ENCODE measurements around the gene CARMIL1. TPM values are rescaled to one million over a fixed set of nuclear protein-coding genes. Genes with fewer than 3 reads are reported as not detected.

Gene CARMIL1
- total RNA-seq, 4 donors from 2014 or later: 14.9 to 23.5 (median 20.3) TPM

DNA sequence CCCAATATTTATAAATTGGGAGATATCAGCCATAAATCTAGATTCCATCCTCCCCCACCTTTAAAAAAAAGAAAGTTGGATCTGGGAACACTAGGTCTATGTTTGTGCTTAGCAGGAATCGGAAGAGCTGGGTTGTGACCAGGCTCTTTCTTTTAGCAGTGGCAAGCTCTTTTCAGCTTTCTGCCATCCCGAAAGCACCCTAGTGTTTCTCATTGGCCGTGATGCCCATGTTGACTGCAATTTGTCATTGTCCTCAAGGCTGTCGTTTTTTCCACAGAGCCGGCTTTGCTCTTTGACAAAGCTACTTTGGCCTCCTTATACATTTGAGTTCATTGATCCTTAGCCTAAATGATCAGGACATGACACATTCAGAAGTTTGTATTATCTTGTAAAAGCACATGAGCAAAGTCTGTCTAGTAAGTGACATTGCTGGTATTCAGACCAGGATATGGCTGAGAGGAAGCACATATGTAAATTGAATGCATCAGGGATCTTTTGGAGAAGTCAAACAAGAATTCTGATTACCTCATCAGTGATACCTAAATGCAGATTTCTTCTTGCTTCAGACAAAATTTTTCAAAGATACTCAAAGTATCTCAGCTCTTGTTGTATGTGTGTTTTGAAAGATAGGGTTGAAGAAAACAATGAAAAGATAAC, 50.1 kb downstream of the CARMIL1 start:
- H3K4me3 ChIP-seq (ENCODE audit: low read depth, poor library complexity, severe bottlenecking): no peak overlapping the region
- DNase-seq (ENCODE audit: low spot score in 2 of 2): no peak
- no peak for TF ChIP-seq POLR2A (IDR thresholded peaks at IDR 0.05)
- TF ChIP-seq, protein P1, sequence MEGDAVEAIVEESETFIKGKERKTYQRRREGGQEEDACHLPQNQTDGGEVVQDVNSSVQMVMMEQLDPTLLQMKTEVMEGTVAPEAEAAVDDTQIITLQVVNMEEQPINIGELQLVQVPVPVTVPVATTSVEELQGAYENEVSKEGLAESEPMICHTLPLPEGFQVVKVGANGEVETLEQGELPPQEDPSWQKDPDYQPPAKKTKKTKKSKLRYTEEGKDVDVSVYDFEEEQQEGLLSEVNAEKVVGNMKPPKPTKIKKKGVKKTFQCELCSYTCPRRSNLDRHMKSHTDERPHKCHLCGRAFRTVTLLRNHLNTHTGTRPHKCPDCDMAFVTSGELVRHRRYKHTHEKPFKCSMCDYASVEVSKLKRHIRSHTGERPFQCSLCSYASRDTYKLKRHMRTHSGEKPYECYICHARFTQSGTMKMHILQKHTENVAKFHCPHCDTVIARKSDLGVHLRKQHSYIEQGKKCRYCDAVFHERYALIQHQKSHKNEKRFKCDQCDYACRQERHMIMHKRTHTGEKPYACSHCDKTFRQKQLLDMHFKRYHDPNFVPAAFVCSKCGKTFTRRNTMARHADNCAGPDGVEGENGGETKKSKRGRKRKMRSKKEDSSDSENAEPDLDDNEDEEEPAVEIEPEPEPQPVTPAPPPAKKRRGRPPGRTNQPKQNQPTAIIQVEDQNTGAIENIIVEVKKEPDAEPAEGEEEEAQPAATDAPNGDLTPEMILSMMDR (IDR thresholded peaks at IDR 0.05): no peak
- 93 to 96% methylated on average over 5 of the region's 5 CpGs for WGBS, 2 donors
- intact Hi-C loops (cut with DNase I; ENCODE audit: low total_unique reads): no loop called here

DNA sequence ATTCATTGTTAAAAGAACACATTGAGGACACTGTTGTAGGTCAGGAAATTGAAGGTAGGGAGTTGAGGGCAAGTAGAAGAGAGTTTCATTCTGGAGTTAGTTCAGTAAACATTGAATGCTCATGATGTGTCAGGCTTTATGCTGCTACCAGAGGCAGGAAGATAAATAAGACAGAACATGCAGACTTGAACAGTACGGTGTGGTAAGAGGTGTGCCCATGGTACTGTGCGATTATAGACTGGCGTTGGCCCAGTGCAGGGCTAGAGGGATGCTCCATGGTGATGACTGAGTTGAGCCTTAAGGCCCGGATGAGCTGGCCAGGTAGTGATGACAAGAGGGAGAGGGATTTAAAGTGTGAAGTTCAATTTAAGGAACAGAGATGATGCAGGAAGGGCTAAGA, 50.8 kb downstream of the CARMIL1 start:
- H3K4me3 ChIP-seq (ENCODE audit: low read depth, poor library complexity, severe bottlenecking): no peak overlapping the region
- 69 to 89% methylated on average over 4 of the region's 4 CpGs for WGBS, 2 donors
- intact Hi-C loops (cut with DNase I; ENCODE audit: low total_unique reads): no loop called here
- TF ChIP-seq, protein P1 (IDR thresholded peaks at IDR 0.05): no peak
- no peak for TF ChIP-seq POLR2A (IDR thresholded peaks at IDR 0.05)
- no peak for DNase-seq (ENCODE audit: low spot score in 2 of 2)

DNA sequence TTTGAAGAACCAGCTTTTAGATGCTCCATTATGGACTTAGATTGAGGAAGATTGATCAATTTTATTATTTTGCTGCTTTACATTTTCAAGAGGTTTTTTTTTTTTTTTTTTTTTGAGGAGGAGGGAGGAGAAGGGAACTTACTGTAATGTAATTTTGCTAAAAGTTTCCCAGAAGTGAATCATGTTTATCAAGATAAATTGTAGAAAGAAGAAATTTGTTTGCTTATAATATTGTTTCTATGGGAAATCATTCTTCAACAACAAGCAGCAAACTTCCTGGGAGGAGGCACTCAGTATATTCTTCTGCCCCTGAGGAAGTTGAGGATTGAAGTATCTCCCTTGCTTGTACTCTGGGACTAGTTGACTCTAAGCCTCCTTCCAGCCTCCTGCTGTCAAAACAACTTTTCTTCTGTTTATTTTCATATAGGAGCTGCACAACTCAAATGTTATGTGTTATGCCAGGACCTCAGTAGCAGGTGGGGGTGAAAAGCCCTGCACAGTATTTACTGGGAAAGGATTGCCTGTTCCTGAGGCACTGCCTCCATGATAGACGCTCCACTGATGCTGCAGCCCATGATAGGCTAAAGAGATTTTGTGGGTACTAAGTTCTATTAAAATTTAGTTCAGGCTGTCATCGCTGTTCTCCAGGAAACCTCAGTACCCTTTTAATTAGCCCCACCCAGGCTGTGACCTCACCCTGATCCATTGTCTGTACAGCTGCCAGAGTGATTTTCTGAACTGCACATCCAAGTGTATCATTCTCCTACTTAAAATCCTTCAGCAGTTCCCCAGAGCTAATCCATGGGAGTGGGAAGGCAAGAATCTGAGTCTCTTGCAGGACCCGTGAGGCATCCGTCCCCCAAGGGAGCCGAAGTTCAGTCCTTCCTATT, 51.9 kb downstream of the CARMIL1 start:
- intact Hi-C loops (cut with DNase I; ENCODE audit: low total_unique reads): no loop called here
- 57 to 59% methylated on average over 5 of the region's 5 CpGs for WGBS, 2 donors

DNA sequence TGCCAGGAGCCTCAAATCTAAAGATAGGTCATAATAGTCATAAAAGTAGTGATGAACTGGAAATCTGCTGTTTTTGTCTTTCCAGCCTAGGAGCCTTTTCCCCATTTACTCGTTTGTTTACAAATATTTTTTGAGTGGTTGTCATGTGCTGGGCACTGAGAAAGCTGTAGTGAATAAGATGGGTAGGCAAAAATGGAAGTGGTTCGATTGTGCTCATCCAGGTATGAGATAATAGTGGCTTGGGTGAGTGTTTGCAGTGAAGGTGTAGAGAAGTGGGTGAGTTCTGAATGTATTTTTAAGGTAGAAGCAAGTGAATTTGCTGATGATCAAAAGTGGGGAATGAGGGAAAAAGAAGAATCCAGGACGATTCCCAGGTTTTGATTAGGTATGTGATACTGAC, 53.0 kb downstream of the CARMIL1 start:
- no peak for TF ChIP-seq POLR2A (IDR thresholded peaks at IDR 0.05)
- TF ChIP-seq, protein P1 (IDR thresholded peaks at IDR 0.05): no peak
- no peak overlapping the region for H3K4me3 ChIP-seq (ENCODE audit: low read depth, poor library complexity, severe bottlenecking)
- 57 to 62% methylated on average over 3 of the region's 3 CpGs for WGBS, 2 donors
- intact Hi-C loops (cut with DNase I; ENCODE audit: low total_unique reads): no loop called here
- no peak for DNase-seq (ENCODE audit: low spot score in 2 of 2)

More for the DNA sequence above, 51.9 kb downstream of the CARMIL1 start:
- no peak overlapping the region for H3K4me3 ChIP-seq (ENCODE audit: low read depth, poor library complexity, severe bottlenecking)
- no peak for TF ChIP-seq POLR2A (IDR thresholded peaks at IDR 0.05)
- TF ChIP-seq, protein P1 (IDR thresholded peaks at IDR 0.05): no peak
- no peak for DNase-seq (ENCODE audit: low spot score in 2 of 2)

DNA sequence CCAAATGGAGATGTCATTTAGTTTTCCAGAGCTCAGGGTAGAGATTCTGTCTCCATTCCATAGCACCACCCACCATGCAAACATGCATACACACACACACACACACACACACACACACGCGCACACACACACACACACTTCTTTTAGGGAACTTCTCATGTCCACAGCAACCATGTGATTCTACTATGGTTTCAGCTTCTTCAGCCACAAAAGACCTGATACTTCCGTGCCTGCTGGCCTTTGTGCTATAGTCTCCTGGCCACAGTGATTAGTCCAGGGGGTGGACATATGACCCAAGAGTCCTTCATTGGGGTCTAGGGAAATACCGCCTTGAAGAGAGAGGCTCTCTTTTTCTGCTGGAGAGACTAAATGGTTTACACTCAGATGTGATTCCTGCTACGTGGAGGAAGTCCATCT, 53.5 kb downstream of the CARMIL1 start:
- TF ChIP-seq POLR2A (IDR thresholded peaks at IDR 0.05): no peak
- intact Hi-C loops (cut with DNase I; ENCODE audit: low total_unique reads): no loop called here
- WGBS, 2 donors: 41 to 52% methylated on average over 5 of the region's 5 CpGs
- DNase-seq (ENCODE audit: low spot score in 2 of 2): no peak
- no peak overlapping the region for H3K4me3 ChIP-seq (ENCODE audit: low read depth, poor library complexity, severe bottlenecking)

DNA sequence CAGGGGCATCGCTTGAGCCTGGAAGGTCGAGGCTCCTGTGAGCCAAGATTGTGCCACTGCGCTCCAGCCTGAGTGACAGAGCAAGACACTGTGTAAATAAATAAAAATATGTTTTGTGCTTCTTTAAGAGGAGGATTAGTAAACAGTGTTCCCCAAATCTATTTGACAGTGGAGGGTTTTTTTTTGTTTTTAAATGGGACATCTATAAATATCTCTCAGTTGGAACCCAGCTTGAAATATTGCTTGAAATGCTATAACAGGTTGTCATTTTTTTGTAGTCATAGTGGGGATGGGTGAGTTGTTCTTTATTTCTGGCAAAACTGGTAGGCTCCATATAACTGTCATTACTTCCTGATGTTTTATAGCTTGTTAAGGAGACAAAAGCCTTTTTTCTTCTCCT, 54.3 kb downstream of the CARMIL1 start:
- DNase-seq (ENCODE audit: low spot score in 2 of 2): no peak
- H3K4me3 ChIP-seq (ENCODE audit: low read depth, poor library complexity, severe bottlenecking): no peak overlapping the region
- intact Hi-C loops (cut with DNase I; ENCODE audit: low total_unique reads): no loop called here
- TF ChIP-seq, protein P1 (IDR thresholded peaks at IDR 0.05): no peak
- no peak for TF ChIP-seq POLR2A (IDR thresholded peaks at IDR 0.05)
- 87 to 94% methylated on average over 3 of the region's 3 CpGs for WGBS, 2 donors
